NCI-H748 (cell line): ENCODE measurements around the gene TADA2B.
"Not testable (repeated sequence)": the region's sequence is repeated elsewhere in the genome, so short reads cannot be mapped to it uniquely, and the experiment has no call there.

Source experiments
- DNase-seq: peaks from one replicate; lab custom pipeline; 2025; ENCODE audit not compliant: unreplicated experiment; lab: John Stamatoyannopoulos, UW

Gene TADA2B

GRCh38 chr4:7076696-7077082, 33.5 kb downstream of the TADA2B start:
- DNase-seq, result no peak

DNA sequence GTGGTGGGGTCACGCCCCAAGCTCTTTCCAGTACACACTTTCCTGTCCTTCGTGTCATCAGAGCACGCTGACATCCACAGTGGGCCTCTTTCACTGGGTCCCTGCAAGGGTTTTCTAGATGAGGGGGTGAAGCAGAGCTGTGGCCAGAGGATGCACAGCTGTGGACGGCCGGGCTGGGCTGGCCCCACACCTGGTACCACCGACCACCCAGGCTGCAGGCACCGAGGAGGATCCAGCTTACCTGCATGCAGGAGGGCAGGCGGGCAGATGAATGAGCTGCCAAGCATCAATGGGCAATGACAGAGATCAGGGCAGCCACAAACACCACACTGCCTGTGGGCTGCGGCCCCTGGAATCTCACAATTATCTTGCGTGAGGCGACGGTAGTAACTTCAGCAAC, 34.2 kb downstream of the TADA2B start:
- DNase-seq, result no peak

GRCh38 chr4:7078025-7078424, 34.9 kb downstream of the TADA2B start:
- no peak for DNase-seq

DNA sequence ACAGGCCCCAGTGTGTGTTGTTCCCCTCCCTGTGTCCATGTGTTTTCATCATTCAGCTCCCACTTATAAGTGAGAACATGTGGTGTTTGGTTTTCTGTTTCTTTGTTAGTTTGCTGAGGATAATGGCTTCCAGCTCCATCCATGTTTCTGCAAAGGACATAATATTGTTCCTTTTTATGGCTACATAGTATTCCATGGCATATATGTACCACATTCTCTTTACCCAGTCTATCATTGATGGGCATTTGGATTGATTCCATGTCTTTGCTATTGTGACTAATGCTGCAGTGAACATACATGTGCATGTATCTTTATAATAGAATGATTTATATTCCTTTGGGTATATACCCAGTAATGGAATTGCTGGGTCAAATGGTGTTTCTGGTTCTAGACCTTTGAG, 36.3 kb downstream of the TADA2B start:
- not testable (repeated sequence) for DNase-seq

DNA sequence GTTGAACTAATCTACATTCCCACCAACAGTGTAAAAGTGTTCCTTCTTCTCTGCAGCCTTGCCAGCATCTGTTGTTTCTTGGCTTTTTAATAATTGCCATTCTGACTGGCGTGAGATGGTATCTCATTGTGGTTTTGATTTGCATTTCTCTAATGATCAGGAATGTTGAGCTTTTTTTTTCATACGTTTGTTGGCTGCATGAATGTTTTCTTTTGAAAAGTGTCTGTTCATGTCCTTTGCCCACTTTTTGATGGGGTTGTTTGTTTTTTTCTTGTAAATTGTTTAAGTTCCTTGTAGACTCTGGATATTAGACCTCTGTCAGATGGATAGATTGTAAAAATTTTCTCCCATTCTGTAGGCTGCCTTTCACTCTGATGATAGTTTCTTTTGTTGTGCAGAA, 36.7 kb downstream of the TADA2B start:
- not testable (repeated sequence) for DNase-seq

- DNase-seq, result no peak
Observed at GRCh38 chr4:7083597-7084563, 40.7 kb downstream of the TADA2B start.

- DNase-seq, result not testable (repeated sequence)
Observed at GRCh38 chr4:7084564-7084961, 41.4 kb downstream of the TADA2B start.

GRCh38 chr4:7086384-7086783, 43.2 kb downstream of the TADA2B start:
- no peak for DNase-seq

DNA sequence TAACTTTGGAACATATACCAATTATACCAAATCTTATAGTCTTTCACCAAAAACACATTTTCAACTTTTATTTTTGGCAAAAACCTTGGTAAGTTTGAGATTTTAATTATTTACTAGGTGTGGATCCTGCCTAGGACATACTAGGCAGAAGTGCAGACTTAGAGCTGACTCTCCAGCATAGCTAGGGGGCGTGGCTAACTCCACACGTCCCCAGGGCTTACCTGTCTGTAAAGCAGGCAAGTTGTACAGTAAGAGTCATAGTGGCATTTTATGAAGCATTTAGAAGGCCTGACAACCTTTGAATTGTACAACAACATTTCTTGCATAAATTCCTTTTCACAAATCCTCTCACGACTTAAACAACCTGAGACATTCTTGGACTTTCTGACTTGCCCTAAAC, 43.9 kb downstream of the TADA2B start:
- no peak for DNase-seq

GRCh38 chr4:7089213-7089986, 46.2 kb downstream of the TADA2B start:
- no peak for DNase-seq

GRCh38 chr4:7092026-7092425, 48.9 kb downstream of the TADA2B start:
- DNase-seq, result no peak

DNA sequence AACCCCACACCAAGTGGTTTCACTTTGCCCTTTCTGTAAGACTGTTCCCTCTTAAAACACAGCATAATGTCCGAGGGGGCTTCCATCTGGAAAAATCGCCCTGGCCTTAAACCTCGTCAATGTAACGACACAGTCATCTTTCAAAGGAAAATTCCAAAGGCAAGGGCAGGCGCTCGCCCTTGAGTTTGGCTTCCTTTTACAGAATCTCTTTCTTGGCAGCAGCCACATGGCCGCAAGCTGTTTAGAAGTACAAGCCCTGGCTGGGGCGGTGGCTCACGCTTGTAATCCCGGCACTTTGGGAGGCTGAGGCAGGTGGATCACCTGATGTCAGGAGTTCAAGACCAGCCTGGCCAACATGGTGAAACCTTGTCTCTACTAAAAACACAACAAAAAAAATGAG, 51.7 kb downstream of the TADA2B start:
- no peak for DNase-seq

DNA sequence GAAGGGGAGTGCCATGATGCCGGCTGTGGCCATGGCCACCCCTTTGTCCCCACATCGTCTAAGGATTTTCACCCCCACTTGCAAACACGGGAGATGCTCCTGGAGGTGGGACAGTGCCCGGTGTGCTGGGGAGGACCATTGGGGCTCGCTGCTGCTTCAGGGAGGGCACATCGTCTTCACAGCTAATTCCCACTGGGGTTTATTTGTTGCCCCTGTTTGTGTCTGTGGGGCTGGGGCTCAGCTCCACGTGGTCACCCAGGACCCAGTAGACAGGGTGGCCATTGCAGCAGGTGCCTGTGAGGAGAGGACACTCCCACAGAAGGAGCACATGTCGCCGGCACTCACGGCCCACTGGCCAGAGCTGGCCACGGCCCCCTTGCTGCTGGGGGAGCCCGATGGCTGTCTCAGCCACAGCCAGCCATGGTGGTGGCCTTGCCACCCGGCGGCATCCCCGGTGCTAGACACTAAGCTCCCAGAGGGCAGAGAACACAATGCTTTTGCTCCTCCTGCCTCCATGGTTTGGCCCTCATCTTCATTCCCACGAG, 52.5 kb downstream of the TADA2B start:
- no peak for DNase-seq

- DNase-seq, result no peak
Observed at GRCh38 chr4:7096236-7096635, 53.1 kb downstream of the TADA2B start.

DNA sequence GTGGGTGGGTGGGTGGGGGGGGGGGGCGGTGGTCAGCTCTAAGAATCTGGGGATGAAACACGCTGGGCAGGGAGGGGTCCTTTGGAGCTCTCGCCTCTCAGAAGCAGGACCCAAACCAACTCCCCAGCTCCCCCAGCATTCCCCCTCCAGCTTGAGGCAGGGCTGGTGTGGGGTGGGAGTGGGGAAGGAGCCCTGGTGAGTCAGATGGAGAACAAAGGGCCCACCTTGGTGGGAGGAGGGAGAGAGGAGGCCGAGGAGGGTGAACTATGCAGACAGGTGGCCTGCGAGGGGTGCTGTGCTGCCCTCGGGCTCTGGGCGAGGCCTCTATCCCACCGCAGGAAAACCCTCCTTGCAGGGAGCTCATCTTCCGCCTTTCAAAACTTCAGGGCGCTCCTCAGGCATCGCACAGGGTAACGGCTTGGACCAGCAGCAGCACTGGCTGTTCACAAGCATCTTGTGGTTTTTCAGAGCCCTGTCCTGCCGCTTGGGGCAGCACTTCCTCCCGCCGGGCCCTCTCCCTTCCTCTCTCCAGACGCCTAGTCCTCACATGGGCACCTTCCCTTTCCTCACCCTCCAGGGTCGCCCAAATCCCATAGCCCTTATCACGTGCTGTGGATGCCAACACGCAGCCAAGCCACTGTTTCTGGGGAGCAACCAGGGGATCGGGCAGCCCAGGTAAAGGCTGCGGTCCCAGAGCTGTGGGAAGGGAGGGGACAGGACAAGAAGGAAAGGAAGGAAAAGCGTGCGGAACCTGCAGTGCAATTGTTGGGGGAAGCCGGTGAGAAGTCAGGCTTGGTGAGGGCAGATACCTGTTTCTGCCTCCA, 58.7 kb downstream of the TADA2B start:
- DNase-seq, result peak; percentile 64

DNA sequence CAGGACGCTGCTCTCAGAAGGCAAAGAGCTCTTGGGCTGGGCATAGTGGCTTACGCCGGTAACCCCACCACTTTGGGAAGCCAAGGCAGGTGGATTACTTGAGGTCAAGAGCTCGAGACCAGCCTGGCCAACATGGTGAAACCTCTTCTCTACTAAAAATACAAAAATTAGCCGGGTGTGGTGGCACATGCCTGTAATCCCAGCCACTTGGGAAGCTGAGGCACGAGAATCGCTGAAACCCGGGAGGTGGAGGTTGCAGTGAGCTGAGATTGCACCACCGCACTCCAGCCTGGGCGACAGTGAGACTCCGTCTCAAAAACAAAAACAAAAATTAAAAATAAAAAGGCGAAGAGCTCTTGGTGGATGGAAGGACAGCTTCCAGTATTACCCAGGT, 59.3 kb downstream of the TADA2B start:
- DNase-seq, result not testable (repeated sequence)

- DNase-seq, result peak; percentile 78
Observed at GRCh38 chr4:7103031-7103606, 59.9 kb downstream of the TADA2B start.

- DNase-seq, result peak; percentile 65
Observed at GRCh38 chr4:7103607-7104365, 60.6 kb downstream of the TADA2B start.

DNA sequence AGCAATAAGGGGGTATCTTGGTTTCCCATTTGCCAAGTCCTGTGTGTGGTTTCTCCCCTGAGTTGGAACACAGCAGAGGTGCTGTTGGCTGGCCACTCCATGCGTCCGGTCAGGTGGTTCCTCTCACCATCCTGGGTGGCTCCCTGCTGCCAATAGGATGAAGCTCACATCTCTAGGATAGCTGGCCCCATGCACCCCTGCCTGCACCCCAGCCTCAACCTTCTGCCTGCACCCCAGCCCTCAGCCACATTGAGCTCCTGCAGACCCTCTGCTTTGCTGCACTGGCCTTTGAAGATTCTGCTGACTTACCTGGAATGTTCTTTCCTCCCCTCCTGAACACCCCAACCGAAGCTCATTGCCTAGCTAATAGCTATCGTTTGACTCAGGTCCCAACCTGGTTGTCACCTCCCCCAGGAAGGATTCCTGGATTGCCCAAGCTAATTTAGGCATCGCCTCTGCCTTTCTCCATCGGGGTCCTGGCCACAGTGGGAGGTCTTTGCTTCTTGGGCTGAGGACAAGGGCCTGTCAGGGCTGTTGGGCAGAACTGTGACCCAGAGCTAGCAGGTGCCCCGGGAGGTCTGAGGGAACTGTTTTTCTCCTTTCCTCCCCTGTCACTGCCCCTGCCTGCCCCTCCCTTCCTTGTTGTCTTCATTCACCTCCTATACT, 61.3 kb downstream of the TADA2B start:
- DNase-seq, result no peak
